Activated CD4-positive, CD25-positive, alpha-beta regulatory T cell treated with anti-CD3 and anti-CD28 coated beads, Interleukin-2, amount 50 U/mL, for 16 hours (primary cell): Measurements from ENCODE around the gene GMDS.

Experiments
- DNase-seq: peaks from one replicate; pipeline ENCODE4 v3.0.0-alpha.2; 2020; ENCODE audit warnings: low read depth, low spot score

GMDS gene

DNA sequence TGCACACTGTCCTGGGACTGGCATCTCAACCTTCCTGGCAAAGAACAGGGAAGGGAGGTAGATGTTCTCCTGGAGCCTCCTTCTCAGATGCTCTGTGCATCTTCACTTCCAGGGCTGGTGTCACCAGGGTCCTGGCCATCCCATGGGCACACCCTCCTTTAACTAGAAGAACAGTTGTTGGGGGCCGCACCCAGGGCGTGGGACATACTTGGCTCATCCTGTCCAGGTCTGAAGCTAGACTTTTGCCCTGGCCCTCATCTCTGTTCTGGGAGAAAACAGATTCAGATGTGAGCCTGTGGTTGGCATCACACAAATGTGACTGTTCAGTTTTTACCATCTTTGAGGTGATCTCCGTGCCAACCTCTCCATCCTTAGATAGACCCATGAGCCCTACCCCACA is 594.0 kb downstream of the GMDS start:
- DNase-seq, result no peak

DNA sequence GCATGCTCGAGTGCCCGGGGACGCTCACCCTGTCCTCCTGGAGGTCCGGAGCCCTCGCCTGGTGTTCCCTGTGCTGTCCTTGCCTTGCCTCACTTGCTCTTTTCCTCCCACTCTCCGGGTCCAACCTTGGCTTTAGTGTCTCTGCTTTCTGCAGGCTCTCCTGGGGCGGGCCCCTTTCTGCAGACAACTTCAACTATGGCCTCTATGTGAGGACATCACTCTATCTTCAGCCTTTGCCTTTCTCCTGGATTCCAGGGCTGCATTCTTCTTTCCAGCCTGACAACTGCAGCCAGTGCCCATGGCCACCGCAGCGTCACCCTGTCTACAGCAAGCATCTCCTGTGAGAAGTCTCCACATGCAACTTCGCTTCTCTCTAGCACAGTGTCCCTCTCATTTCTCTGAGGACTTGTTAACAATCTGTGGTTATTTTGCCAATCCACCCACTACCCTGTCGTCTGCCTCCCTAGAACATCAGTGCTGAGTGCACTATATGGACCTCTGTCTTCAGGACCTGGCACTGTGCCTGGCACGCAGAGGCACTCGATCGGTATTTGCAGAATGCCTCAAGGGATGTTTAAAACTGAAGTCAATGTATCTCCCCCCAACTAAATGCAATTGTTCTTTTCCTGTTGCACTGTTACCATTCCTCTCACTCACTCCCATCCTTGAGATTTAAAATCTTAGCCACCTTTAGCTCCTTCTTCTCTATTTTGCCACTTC is 599.8 kb downstream of the GMDS start:
- DNase-seq, result no peak

DNA sequence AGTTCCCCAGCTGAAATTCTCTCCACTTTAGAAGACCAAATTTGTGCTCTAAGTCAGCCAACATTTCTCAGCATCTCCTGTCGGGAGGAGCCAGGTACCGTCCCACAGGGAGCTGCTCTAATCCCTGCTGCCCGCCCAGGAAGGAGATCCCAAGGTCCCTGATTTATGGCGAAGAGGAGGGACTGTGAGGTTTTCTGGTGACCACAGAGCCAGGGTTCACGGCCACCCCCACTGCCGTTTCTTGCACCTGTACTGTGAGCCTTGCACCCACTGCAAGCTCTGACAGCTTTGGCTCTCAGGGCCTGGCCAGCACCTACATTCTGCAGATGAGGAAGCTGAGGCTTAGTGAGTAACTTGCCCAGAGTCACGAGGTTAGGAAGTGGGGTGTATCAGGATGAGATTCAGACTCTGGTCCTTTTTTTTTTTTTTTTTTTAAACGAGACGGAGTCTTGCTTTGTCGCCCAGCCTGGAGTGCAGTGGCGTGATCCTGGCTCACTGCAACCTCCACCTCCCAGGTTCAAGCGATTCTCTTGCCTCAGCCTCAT is 600.8 kb downstream of the GMDS start:
- no peak for DNase-seq

DNA sequence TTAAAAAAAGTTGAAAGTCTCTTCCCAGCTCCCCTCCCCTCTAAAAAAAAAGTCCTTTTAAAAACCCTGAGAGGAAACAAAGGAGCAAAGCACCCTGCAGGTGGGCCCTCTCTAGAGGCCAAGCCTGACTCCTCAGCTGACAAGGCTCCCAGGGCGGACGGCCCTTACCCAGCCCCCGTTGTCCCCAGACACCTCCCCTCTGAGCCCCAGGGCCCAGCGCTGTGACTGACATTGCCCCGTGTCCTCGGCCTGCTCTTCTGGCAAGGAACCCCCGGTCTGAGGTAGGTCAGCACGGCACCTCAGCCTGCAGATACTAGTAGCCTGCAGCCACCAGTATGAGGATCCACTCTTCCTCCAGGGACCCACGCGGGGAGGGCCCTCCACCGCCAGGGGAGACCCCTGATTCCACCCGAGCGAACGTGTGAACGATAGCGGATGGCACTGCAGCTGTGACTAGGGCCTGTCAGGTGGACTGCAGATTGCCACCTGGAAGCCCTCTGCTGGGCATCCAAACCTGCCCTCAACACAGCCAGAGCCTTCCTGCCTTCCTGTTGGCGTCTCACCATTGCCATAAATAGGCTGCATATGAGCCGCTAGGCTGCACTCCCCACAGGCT is 601.5 kb downstream of the GMDS start:
- no peak for DNase-seq

DNA sequence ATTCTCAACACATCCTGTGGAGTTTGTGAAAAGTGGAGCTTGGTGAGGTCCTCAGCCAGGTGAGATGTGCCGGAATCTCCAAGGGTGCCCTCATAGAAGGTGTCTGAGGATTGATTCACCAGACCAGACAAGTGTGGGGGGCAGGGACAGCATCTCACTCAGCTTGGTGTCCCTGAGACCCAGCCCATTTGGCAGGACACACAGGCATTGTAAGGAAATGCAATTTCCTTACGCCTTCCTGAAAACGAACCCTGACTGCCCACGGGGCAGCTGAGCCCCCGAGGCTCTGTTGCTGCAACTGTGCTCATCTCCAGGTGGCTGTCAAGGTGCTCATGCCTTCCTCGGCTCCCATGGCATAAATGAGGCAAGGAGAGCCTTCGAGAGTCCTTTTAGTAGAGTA is 602.3 kb downstream of the GMDS start:
- DNase-seq, result no peak

DNA sequence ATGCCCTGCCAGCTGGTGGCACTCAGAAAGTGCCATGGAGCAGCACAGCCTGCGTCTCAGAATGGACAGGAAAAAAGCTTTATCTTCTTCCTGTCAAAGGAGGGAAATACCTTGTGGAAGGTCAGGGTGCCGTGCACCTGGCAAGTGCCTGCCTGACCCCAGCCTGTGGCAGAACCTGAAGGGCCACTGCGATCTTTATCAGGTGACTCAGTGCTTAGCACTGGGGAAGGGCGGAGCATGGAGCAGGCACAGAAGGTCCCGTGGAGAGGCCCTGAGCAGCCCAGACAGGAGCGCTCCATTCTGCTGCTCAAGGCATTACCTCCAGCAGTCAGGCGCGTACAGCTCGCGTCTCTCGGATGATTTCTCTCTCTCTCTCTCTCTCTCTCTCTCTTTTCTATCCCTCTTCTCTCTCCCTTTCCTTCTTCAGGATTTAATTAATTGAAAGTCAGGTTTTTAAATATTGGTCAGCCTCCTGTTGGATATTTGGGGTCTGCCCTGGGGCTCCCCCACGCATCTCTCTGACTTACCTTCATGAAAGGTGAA is 604.0 kb downstream of the GMDS start:
- no peak for DNase-seq

DNA sequence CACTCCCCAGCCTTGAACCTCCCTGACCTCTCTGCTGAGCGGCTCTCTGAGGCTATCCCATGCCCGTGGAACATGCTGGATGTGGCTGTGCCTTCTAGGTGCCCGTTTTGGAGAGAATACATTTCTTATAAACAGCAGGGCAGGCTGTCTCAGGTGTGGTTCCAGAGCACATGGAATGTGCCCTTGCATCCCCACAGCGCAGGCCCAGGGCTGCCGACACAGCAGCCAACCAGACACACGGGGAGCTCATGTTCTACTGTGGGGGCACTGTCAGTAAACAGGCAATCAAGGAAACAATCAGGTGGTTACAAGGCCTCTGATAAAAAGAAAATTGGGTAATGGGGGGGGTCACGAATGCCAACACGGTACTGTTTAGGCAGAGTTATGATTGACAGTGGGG is 604.9 kb downstream of the GMDS start:
- no peak for DNase-seq

DNA sequence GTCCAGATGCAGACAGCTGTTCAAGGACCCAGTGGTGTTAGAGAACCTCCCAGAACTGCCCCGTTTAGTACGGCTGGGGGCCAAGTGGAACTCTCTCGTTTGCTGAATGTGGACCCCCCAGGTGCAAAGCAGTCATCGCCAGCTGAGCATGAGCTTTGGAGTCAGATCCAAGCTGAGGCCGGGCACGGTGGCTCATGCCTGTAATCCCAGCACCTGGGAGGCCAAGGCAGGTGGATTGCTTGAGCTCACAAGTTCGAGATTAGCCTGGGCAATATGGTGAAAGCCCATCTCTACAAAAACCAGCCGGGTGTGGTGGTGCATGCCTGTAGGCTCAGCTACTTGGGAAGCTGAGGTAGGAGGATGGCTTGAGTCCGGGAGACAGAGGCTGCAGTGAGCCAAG is 606.0 kb downstream of the GMDS start:
- no peak for DNase-seq

DNA sequence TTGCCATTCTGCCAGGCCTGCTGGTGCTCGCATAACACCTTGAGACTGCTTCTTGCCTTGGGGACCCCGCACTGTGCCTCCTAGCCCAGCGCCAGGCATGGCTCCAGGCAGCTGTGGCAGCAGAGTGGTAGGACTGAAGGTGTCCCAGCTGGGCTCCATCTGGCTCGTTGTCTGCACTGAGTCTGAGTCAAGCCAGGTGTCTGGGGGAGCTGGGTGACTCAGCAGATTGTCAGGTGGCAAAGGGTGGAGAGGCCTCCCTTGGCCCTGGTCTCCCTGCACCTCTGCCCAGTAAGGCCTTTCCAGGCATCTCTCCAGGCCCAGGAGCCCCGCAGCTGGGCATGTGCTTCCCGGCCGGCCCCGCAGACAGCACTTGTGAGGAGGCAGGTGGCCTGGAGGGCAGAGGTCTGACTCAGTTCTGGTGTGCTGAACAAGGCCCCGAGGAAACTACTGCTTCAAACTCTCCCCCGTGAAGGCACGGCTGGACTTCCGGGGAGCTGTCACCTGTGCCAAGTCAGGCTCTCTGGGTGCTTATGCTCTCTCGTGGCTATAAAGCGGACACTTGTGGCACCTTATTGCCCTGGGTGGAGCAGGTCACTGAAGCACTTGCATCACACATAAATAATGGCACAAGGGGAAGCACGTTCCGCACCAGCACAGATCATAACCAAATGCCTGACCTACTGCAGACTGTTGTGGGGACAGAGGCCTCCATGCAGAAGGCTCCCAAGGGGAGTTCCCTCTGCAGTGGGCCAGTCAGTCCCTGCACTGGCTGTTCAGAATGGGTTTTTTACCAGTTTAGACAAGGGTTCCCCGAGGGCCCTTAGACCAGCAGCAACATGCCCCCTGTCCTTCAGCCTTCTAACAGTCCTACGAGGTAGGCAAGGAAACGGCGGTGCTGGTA is 608.2 kb downstream of the GMDS start:
- DNase-seq, result no peak

DNA sequence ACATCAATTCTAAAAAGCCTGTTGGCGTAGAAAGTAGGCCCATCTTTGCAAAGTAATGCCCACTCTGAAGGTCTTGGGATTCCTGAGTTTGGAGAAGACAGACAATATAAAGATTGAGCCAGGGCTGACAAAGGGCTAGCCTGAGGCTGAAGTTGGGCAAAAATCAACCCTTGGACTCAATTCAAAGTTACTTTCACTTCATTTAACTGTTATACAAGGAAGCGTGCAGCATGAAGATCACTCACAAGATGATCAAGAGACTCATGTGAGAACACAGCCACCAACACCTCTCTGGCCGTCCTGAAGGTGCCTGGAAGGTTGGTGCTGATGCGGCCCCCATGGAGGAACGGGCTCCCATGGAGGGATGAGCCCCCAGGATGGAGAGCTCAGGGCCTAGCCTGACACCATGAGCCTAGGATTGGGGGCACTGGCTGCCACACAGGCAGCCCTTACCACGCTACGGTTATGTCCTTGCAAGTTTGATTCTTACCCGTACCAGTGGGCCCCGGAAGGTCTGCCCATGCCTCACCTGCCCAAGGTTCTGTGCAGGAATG is 609.1 kb downstream of the GMDS start:
- no peak for DNase-seq

DNA sequence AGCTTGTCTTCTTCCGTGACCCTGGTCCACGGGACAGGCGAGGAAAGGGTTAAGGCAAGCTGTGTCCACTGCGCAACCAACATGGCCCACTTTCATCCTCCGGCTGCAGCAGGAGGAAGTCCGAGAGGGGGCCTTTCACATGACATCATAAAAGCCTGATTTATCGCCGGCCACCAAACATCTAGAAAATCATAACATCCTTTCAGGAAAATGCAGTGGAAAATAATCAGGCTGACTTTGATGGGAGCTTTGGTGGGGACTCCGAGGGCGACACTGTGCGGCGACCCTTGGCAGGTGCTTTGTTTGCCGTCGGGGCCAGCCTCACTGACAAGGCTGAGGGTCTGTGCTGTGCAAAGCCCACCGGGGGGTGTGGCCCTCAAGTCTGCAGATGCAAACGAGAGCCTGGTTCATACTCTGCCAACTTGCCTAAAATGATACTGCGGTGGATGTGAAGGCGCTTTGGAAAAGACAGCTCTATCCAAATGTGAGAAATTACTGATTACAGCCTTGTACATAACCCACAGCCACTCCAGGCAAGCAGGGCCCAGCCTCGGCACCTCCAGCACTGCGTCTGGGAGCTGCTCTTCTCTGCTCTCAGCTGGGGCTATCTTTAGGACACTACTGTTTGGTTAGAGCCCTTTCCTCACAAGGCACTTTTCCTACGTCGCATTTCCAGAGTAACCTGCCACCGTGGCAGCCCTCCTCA is 609.9 kb downstream of the GMDS start:
- DNase-seq, result no peak

DNA sequence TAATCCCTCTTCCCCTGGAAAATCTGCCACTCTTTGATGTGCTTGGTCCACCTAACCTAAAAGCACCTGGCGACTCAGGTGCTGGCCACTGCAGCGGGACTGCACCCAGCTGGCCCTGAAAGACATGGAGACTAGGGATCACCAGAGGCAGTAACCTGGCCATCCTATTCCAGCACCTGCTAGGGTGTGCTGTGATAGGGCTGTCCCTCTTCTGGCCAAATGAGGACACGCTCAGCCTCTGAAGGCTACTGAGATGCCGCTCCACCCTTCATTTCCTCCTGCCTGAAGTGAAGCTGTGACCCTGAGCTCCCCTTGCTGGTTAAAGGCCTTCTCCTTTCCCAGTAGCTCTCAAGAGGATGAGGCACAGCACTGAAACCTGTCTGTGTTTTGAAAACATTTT is 611.3 kb downstream of the GMDS start:
- no peak for DNase-seq

DNA sequence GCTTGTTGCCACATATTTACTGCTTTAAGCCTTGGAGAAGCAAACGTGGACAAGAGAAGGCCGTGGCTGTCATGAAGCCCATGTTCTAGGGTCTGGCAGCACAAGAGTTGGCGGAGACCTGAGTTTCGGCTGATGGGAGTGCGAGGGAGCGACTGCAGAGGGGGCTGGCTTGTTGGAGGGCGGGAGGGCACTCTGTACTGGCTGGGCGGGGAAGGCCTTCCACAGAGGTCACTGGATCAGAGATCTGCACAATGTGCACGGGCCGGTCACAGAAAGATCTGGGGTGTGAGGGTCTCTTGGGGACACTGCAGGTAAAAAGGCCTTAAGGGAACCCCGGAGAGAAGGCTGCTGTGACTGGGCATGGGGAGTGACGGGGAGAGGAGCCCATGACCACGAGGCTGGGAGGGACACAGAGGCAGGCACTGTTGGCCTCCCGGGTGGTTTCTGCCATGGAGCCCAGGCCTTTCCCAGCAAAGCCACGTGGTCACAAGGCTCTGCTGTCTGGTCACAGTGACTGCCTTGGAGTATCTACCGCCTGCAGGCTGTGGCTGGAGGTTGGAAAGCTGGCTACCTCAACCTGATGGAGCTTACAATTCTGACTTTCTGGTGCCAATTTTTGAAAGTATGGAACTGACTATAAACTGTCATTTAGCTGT is 611.9 kb downstream of the GMDS start:
- DNase-seq, result no peak

DNA sequence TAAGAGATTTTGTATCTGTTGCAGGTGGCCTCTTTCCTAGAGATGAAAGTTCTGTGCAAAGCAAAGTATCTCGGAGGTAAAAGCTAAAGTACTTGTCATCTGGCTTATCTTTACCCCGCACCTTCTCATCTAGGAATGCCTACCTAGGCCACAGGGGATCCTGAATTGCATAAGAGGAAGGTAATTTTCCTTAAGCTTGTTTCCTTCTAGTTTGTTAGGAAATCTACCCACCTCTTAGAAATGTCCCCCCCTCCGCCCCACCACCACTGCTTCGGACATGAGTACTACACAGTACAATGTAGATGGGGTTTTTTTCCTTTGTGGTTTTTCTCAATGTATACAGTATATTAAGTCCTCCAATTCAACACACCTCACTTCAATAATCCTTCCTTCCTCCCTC is 614.2 kb downstream of the GMDS start:
- no peak for DNase-seq

DNA sequence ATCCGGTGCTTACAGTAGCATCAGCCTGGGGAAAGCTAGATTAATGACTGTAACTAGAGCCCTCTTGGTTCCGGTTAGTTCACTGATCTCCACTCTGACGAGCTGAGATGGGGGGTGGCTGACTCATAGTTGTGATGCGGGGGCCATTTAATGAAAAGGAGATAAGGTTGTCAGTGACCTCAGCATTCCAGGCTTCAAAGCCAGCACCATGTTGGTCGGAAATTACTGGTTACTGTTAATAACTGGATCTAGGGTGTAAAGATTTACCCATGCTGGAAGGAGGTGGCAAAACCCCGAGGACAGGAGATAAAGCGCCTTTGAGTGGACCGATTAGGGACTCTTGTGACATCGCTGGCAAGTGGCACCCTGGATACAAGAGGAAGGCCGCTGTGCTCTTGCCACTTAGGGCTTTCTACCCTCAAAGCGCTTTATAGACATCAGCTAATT is 614.6 kb downstream of the GMDS start:
- DNase-seq, result no peak

DNA sequence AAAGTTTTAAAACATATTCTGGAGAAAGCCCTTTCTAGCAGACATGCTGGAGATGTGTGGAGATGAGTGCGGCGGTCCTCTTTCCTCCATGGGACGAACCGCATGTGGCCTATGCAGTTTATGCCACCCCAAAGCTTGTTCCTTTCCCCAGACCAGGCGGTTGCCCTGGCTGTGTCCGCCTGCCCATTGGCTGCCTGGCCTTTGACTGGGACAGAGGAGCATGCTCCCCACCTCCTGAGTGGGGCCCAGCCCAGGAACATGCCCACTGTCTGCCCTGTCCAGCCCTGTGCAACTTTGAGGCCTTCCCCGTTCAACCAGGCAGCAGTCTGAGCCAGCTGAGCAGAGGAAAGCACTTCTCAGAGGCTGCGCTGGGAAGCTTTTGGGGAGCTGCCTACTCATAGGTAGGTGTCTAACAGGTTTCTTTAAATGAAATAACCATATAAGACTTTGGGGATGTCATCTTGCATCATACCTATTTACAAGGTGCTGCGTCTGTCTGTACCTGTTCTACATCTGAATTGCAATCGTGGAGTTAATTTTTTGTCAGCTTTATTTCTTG is 615.1 kb downstream of the GMDS start:
- DNase-seq, result no peak

DNA sequence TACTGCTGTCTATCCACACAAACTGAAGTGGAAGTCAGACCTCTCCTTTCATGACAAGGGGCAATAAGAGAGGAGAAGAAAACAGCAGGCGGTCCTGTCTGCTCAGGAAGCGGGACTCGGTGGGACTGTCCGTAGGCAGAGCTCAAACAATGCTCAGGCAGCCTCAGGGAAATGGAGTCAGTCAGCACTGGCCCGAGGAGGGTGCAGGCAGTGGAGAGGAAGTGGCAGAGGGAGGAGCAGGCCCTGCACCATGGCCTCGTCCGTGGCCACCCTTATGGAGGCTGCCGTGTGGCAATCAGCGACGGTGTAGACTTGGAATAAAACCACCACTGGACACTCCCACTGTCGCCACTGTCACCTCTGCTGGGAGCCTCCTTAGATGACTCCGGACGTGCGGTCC is 616.1 kb downstream of the GMDS start:
- no peak for DNase-seq

DNA sequence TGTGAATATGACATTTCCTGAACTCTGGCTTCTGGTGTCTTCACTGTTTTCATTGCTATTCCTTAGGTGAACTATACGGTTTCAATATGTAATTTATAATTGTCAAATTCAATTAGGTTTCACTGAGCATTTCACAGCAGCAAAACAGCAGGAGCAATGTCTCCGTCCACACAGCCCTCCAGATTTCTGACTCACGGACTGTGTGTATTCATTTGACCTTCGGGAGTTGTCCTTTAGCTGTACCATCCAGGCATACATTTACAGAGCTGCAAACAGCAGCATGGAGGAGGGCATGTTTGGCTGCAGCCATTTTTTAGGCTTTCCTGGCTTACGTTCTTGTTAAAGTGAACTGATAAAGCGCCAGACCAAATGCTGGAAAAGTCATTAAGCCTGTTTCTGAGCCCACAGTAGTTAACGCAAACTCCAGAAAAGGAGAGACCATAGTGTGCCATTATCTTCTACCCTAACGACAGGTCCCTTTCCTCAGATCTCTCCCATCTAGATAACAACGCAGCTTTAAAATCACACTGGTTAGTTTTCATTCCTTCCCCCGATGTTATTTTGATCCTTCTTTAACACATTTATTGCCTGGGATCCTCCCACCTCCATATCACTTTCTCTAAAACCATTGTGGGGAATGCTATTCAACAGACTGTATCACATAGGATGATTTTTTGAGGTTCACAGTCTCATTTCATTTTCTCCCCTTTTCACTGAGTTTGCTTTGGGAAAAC is 617.4 kb downstream of the GMDS start:
- no peak for DNase-seq

DNA sequence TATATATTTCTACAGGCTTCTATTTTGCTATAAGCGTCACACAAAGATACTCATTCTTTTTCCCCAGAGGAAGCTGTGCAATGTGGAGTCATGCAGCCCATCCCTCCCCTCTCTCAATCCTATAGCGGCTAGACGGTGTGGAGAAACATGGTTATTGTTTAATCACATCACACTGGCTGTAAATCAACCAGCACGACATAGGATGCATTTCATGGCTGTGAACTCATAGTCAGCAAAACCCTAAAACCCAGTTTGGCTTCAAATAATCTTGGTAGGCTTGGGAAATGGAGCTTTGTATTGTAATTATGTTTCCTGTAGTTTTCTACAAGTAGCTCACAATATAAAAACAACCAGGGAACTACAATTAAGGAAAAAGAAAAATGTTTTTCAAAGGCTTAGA is 618.9 kb downstream of the GMDS start:
- no peak for DNase-seq
